Glutamatergic neuron (in vitro differentiated cells): ENCODE measurements around the gene SHISA8. TPM values are rescaled to one million over a fixed set of nuclear protein-coding genes. Genes with fewer than 3 reads are reported as not detected.
"Not testable (repeated sequence)": the region's sequence is repeated elsewhere in the genome, so short reads cannot be mapped to it uniquely, and the experiment has no call there.

Experiments
- DNase-seq: peaks from one replicate; pipeline ENCODE4 v3.0.0; 2022
- H3K27ac Mint-ChIP-seq: one replicate; pipeline ENCODE4 v1.8.0; 2020; ENCODE audit warnings: mild to moderate bottlenecking, mixed read lengths, inconsistent platforms; ENCODE audit not compliant: unreplicated experiment
- H3K27me3 Mint-ChIP-seq: one replicate; pipeline ENCODE4 v1.8.0; 2020; ENCODE audit warnings: mild to moderate bottlenecking, moderate library complexity, mixed read lengths, inconsistent platforms; ENCODE audit not compliant: unreplicated experiment
- H3K36me3 Mint-ChIP-seq: one replicate; pipeline ENCODE4 v1.8.0; 2020; ENCODE audit warnings: mild to moderate bottlenecking, mixed read lengths, inconsistent platforms; ENCODE audit not compliant: unreplicated experiment
- H3K4me1 Mint-ChIP-seq: one replicate; pipeline ENCODE4 v1.8.0; 2020; ENCODE audit warnings: mild to moderate bottlenecking, low read depth, mixed read lengths, inconsistent platforms; ENCODE audit not compliant: unreplicated experiment
- H3K4me3 Mint-ChIP-seq: one replicate; pipeline ENCODE4 v1.8.0; 2020; ENCODE audit warnings: mild to moderate bottlenecking, mixed read lengths, inconsistent platforms; ENCODE audit not compliant: unreplicated experiment
- H3K9me3 Mint-ChIP-seq: one replicate; pipeline ENCODE4 v1.8.0; 2020; ENCODE audit warnings: mild to moderate bottlenecking, moderate library complexity, mixed read lengths, inconsistent platforms; ENCODE audit not compliant: unreplicated experiment
- CTCF ChIP-seq: fragments of 200-600 bp; sonication (generic); IDR thresholded peaks from one replicate; pipeline ENCODE4 v1.5.0; 2021; ENCODE audit not compliant: partially characterized antibody, unreplicated experiment
- total RNA-seq: library from RNA; stranded (reverse); fragmentation: NEBNext Ultra II Directional; extraction: Animal tissue kit (Norgen Biotek cat#: 25700); gene quantifications from one replicate; pipeline ENCODE4 v1.2.1, GENCODE V29; 2021; ENCODE audit not compliant: unreplicated experiment

The SHISA8 gene
- total RNA-seq, 1 donor from 2014 or later: not detected

- H3K4me3 Mint-ChIP-seq: no peak overlapping the region
- H3K27me3 Mint-ChIP-seq: no peaks in the 10 kb centered on the region
- TF ChIP-seq CTCF: no peak
- no peaks in the 10 kb centered on the region for H3K4me1 Mint-ChIP-seq
- no peak for DNase-seq
- no peaks in the 10 kb centered on the region for H3K36me3 Mint-ChIP-seq
- H3K9me3 Mint-ChIP-seq: peaks cover 5% of the 10 kb centered on the region
- H3K27ac Mint-ChIP-seq: no peak overlapping the region
Measured at GRCh38 chr22:41876275-41876674, 38.6 kb downstream of the SHISA8 start.

GRCh38 chr22:41875531-41876270 lies 39.2 kb downstream of the SHISA8 start:
- H3K9me3 Mint-ChIP-seq: peaks cover 6% of the 10 kb centered on the region
- no peak for TF ChIP-seq CTCF

GRCh38 chr22:41874090-41874489 lies 40.8 kb downstream of the SHISA8 start:
- Mint-ChIP-seq H3K4me3 (no peak overlapping the region), H3K4me1 (no peaks in the 10 kb centered on the region), H3K27ac (no peak overlapping the region), H3K27me3 (no peaks in the 10 kb centered on the region), H3K9me3 (peaks cover 8% of the 10 kb centered on the region), H3K36me3 (no peaks in the 10 kb centered on the region)
- no peak for DNase-seq
- no peak for TF ChIP-seq CTCF

More at GRCh38 chr22:41875531-41876270, 39.2 kb downstream of the SHISA8 start:
- Mint-ChIP-seq H3K4me1 (no peaks in the 10 kb centered on the region), H3K27me3 (no peaks in the 10 kb centered on the region), H3K36me3 (no peaks in the 10 kb centered on the region), H3K4me3 (no peak overlapping the region), H3K27ac (no peak overlapping the region)
- no peak for DNase-seq

GRCh38 chr22:41873391-41873790 lies 41.5 kb downstream of the SHISA8 start:
- Mint-ChIP-seq H3K27ac (no peak overlapping the region), H3K4me3 (no peak overlapping the region), H3K27me3 (no peaks in the 10 kb centered on the region), H3K9me3 (peaks cover 8% of the 10 kb centered on the region), H3K4me1 (no peaks in the 10 kb centered on the region), H3K36me3 (no peaks in the 10 kb centered on the region)
- no peak for TF ChIP-seq CTCF
- DNase-seq: no peak

- no peak for DNase-seq
- peaks cover 4% of the 10 kb centered on the region for H3K9me3 Mint-ChIP-seq
- no peak overlapping the region for H3K27ac Mint-ChIP-seq
- peaks cover 9% of the 10 kb centered on the region for H3K4me1 Mint-ChIP-seq
- H3K27me3 Mint-ChIP-seq: no peaks in the 10 kb centered on the region
- no peaks in the 10 kb centered on the region for H3K36me3 Mint-ChIP-seq
- no peak overlapping the region for H3K4me3 Mint-ChIP-seq
- no peak for TF ChIP-seq CTCF
Measured at GRCh38 chr22:41870786-41871185, 44.1 kb downstream of the SHISA8 start.

- not testable (repeated sequence) for H3K4me1 Mint-ChIP-seq, H3K9me3 Mint-ChIP-seq, DNase-seq, H3K36me3 Mint-ChIP-seq, H3K27me3 Mint-ChIP-seq, H3K27ac Mint-ChIP-seq, H3K4me3 Mint-ChIP-seq
Measured at GRCh38 chr22:41870081-41870480, 44.8 kb downstream of the SHISA8 start.
